Endothelial cell of umbilical vein (primary cell): ENCODE results near the gene SMCHD1.

Experiments used
- EZH2 ChIP-seq: IDR thresholded peaks from 2 replicates; pipeline ENCODE4 v1.6.1; 2012; ENCODE audit warnings: borderline replicate concordance, low read depth, mild to moderate bottlenecking, moderate library complexity, low read length, inconsistent platforms; ENCODE audit not compliant: severe bottlenecking
- FOS ChIP-seq: IDR thresholded peaks from 2 replicates; pipeline ENCODE4 v1.6.1; 2011; ENCODE audit warnings: mild to moderate bottlenecking, low read length, moderate library complexity, borderline replicate concordance; ENCODE audit not compliant: insufficient read depth
- MYC ChIP-seq: IDR thresholded peaks from one replicate; pipeline ENCODE4 v1.6.1; 2011; ENCODE audit warnings: mild to moderate bottlenecking, low read depth, low read length
- POLR2A ChIP-seq: IDR thresholded peaks from 2 replicates; pipeline ENCODE4 v1.6.1; 2012; ENCODE audit warnings: low read depth, mild to moderate bottlenecking, control low read depth, low read length
- POLR2AphosphoS5 ChIP-seq: IDR thresholded peaks from 2 replicates; pipeline ENCODE4 v1.6.1; 2012; ENCODE audit warnings: low read depth, mild to moderate bottlenecking, control low read depth, low read length, moderate library complexity; ENCODE audit not compliant: insufficient read depth
- TF ChIP-seq, protein P1 (sequence below), 2 donors: IDR thresholded peaks; 1 replicate in 1 of 2; 2 replicates in 1 of 2; pipeline ENCODE4 v1.5.1; 2011; ENCODE audit warnings: low read length in 2 of 2, mild to moderate bottlenecking in 2 of 2, moderate library complexity in 2 of 2, control low read depth in 1 of 2, inconsistent platforms in 1 of 2, low read depth in 1 of 2; ENCODE audit not compliant: insufficient read depth in 1 of 2; ENCODE audit errors: extremely low read depth in 1 of 2
- TF ChIP-seq, protein P2 (sequence below): IDR thresholded peaks from 2 replicates; pipeline ENCODE4 v1.6.1; 2011; ENCODE audit not compliant: insufficient read depth, insufficient read length

DNA sequence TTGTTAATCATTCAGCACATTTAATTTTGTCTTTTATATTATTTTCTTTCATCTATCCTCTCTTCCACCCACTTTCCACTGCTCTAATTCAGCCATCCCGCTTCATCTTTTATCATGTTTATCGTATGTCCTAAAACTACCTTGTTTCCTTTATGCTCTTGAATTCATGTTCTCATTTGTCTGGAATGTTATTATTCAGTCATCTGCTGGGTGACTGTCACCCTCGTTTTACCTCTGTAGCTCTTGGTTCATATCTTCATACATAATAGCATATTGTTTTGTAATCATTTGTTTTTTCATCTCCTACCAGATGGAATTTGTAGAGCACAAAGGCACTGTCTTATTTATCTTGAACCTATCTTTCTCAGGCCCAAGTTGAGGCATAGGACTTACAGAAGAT lies 37.0 kb downstream of the SMCHD1 start:
- TF ChIP-seq, protein P1, sequence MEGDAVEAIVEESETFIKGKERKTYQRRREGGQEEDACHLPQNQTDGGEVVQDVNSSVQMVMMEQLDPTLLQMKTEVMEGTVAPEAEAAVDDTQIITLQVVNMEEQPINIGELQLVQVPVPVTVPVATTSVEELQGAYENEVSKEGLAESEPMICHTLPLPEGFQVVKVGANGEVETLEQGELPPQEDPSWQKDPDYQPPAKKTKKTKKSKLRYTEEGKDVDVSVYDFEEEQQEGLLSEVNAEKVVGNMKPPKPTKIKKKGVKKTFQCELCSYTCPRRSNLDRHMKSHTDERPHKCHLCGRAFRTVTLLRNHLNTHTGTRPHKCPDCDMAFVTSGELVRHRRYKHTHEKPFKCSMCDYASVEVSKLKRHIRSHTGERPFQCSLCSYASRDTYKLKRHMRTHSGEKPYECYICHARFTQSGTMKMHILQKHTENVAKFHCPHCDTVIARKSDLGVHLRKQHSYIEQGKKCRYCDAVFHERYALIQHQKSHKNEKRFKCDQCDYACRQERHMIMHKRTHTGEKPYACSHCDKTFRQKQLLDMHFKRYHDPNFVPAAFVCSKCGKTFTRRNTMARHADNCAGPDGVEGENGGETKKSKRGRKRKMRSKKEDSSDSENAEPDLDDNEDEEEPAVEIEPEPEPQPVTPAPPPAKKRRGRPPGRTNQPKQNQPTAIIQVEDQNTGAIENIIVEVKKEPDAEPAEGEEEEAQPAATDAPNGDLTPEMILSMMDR (IDR thresholded peaks at IDR 0.05; ENCODE audit: extremely low read depth in 1 of 2, insufficient read depth in 1 of 2, low read depth in 1 of 2, low read length in 2 of 2) = no peak
- TF ChIP-seq EZH2 = no peak
- no peak for TF ChIP-seq MYC
- no peak for TF ChIP-seq POLR2A
- TF ChIP-seq FOS = no peak
- TF ChIP-seq, protein P2, sequence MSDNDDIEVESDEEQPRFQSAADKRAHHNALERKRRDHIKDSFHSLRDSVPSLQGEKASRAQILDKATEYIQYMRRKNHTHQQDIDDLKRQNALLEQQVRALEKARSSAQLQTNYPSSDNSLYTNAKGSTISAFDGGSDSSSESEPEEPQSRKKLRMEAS = no peak
- no peak for TF ChIP-seq POLR2AphosphoS5
